Left renal pelvis (tissue), 4 donors: ENCODE data around the gene GDPD4. TPM values are rescaled to one million over a fixed set of nuclear protein-coding genes. Genes with fewer than 3 reads are reported as not detected.
A peak's percentile ranks its signal among the peaks of the same experiment; 100 is the strongest.

ENCODE experiments used
- DNase-seq, 4 donors: peaks; one replicate each; pipeline ENCODE4 v3.0.0-alpha.2; 2013; ENCODE audit warnings: low read depth in 4 of 4, low spot score in 3 of 4
- polyA plus RNA-seq, 4 donors: library from polyadenylated mRNA; unstranded; fragments of 120-200 nt; gene quantifications; one replicate each; pipeline ENCODE4 v1.2.1, GENCODE V29; 2013; ENCODE audit not compliant: insufficient read length in 4 of 4

Gene GDPD4
- polyA plus RNA-seq, 4 donors: 0.18 to 0.46 (median 0.34) TPM; not detected in 1

GRCh38 chr11:77193167-77193566 lies 108.3 kb downstream of the GDPD4 start:
- no peak for DNase-seq

- peak; percentile 50 to 77 (median 64) for DNase-seq
Measured at GRCh38 chr11:77191823-77192495, 109.5 kb downstream of the GDPD4 start.

GRCh38 chr11:77191429-77191822 lies 110.1 kb downstream of the GDPD4 start:
- DNase-seq: no peak

- DNase-seq: no peak
Measured at GRCh38 chr11:77190331-77191075, 111.0 kb downstream of the GDPD4 start.

GRCh38 chr11:77189588-77190210 lies 111.8 kb downstream of the GDPD4 start:
- DNase-seq: no peak

GRCh38 chr11:77188633-77189491 lies 112.6 kb downstream of the GDPD4 start:
- no peak for DNase-seq

GRCh38 chr11:77187776-77188632 lies 113.5 kb downstream of the GDPD4 start:
- peak; percentile 47 to 65 (median 54) for DNase-seq

GRCh38 chr11:77187111-77187750 lies 114.3 kb downstream of the GDPD4 start:
- DNase-seq: no peak

GRCh38 chr11:77186302-77186701 lies 115.2 kb downstream of the GDPD4 start:
- no peak for DNase-seq

GRCh38 chr11:77184136-77184860 lies 117.2 kb downstream of the GDPD4 start:
- DNase-seq: no peak

GRCh38 chr11:77183431-77183984 lies 118.0 kb downstream of the GDPD4 start:
- no peak for DNase-seq

GRCh38 chr11:77182542-77183430 lies 118.7 kb downstream of the GDPD4 start:
- DNase-seq: no peak

GRCh38 chr11:77181799-77182541 lies 119.5 kb downstream of the GDPD4 start:
- DNase-seq: no peak

- DNase-seq: no peak
Measured at GRCh38 chr11:77181226-77181625, 120.3 kb downstream of the GDPD4 start.

GRCh38 chr11:77180346-77180745 lies 121.1 kb downstream of the GDPD4 start:
- no peak for DNase-seq

GRCh38 chr11:77179681-77180080 lies 121.8 kb downstream of the GDPD4 start:
- no peak for DNase-seq

GRCh38 chr11:77179048-77179447 lies 122.4 kb downstream of the GDPD4 start:
- no peak for DNase-seq
